ENCODE data around the gene PAX3.

DNA sequence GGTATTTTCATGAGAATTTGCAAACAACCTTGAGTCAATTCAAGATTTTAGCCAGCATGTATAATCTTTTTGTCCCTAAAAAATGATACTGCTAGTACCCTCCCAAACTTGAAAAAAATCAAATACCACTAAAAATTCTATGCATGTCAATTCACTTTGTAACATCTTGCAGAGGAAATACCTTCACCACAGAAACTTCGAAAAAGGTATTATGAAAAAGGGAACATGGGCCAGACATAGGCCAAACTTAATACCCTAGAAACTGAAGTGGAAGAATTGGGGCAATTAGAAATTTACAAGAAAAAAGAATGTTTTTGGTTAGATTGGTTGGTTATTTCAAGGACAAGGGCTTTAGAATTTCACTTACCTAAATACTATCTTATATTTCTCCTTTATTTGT lies 48.5 kb downstream of the PAX3 start:
- no peak for TF ChIP-seq SUZ12 (IDR thresholded peaks at IDR 0.05; ENCODE audit: extremely low read depth, insufficient read depth, insufficient read length)
- no peak for TF ChIP-seq YY1 (IDR thresholded peaks at IDR 0.05; ENCODE audit: insufficient read depth, insufficient read length)
- no peak for TF ChIP-seq ZNF274 (IDR thresholded peaks at IDR 0.05; ENCODE audit: low read depth, low read length)
